ENCODE data around the gene NTN1. TPM values are rescaled to one million over a fixed set of nuclear protein-coding genes. Genes with fewer than 3 reads are reported as not detected.

NTN1 gene
- polyA plus RNA-seq, 3 donors = 0.03 to 0.04 TPM; not detected in 1

DNA sequence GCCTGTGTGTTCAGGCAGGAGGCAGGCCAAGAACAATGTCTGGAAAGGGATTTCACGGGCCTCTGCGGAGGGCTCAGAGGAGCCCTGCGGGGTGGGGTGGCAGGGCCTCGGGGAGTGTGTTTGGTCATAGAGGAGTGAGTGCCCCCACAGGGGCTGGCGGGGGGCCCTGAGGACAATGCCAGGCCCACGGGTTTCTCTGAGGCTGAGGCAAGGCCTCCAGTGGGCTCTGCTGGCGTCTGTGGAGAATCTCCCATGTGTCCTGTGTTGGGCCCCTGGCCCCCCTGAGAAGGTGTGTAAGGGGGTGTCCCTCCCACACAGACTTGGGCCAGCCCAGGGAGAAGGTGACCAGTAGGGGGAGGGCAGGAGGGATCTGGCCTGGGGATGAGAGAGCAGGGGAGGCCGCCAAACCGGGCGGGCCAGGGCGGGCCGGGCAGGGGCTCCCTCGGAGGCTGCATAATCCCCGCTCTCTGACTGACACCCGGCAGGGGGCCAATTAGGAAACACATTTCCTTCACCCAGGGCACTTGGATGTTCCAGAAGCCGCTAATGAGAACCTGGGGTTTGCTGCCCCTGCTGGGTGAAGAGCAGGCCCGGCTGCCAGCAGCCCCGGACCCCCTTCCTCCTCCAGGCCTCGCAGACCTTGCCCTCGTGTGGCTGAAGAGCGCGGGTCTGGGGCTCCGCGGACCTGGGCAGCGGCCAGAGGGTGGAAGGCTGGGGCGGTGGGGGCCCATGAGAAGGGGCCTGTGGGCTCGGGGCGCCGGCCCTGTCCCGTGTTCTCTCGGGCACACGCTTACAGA, 204.2 kb downstream of the NTN1 start:
- Histone ChIP-seq H3K79me2 (ENCODE audit: insufficient read depth, low read length) (no peaks in the 10 kb centered on the region), H3K4me2 (replicated peaks; ENCODE audit: extremely low read depth, low read length, poor library complexity, severe bottlenecking) (no peak overlapping the region), H3K4me1 (ENCODE audit: control insufficient read depth in 1 of 2, insufficient read depth in 2 of 2, low read length in 2 of 2) (no peaks in the 10 kb centered on the region), H3K36me3 (replicated peaks in 1 of 2; ENCODE audit: control insufficient read depth in 1 of 2, insufficient read depth in 2 of 2, low read length in 2 of 2) (no peaks in the 10 kb centered on the region), H4K20me1 (ENCODE audit: insufficient read depth, low read length) (no peaks in the 10 kb centered on the region), H3K9ac (ENCODE audit: insufficient read depth, low read length, poor library complexity, severe bottlenecking) (no peak overlapping the region), H3K9me3 (replicated peaks in 1 of 2; ENCODE audit: control insufficient read depth in 1 of 2, insufficient read depth in 1 of 2, low read length in 2 of 2) (no peaks in the 10 kb centered on the region), H3K27me3 (ENCODE audit: control insufficient read depth in 2 of 2, insufficient read depth in 2 of 2, low read length in 2 of 2) (no peaks in the 10 kb centered on the region), H2AFZ (ENCODE audit: insufficient read depth, low read depth, low read length, poor library complexity, severe bottlenecking) (no peak overlapping the region), H3K4me3 (replicated peaks in 1 of 3; ENCODE audit: low read depth in 2 of 3, low read length in 3 of 3) (no peak overlapping the region), H3K27ac (ENCODE audit: low read depth in 1 of 2, low read length in 2 of 2) (no peak overlapping the region)
- Mint-ChIP-seq H3K4me1 (no peaks in the 10 kb centered on the region), H3K9me3 (no peaks in the 10 kb centered on the region), H3K27ac (no peak overlapping the region), H3K36me3 (no peaks in the 10 kb centered on the region), H3K27me3 (ENCODE audit: low read depth in 3 of 3) (peaks cover 0 to 4% (median 0%) of the 10 kb centered on the region in 3 donors), H3K4me3 (no peak overlapping the region)
- intact Hi-C loops (cut with micrococcal nuclease) = no loop called here
- no peak for DNase-seq
- TF ChIP-seq, protein P1, sequence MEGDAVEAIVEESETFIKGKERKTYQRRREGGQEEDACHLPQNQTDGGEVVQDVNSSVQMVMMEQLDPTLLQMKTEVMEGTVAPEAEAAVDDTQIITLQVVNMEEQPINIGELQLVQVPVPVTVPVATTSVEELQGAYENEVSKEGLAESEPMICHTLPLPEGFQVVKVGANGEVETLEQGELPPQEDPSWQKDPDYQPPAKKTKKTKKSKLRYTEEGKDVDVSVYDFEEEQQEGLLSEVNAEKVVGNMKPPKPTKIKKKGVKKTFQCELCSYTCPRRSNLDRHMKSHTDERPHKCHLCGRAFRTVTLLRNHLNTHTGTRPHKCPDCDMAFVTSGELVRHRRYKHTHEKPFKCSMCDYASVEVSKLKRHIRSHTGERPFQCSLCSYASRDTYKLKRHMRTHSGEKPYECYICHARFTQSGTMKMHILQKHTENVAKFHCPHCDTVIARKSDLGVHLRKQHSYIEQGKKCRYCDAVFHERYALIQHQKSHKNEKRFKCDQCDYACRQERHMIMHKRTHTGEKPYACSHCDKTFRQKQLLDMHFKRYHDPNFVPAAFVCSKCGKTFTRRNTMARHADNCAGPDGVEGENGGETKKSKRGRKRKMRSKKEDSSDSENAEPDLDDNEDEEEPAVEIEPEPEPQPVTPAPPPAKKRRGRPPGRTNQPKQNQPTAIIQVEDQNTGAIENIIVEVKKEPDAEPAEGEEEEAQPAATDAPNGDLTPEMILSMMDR (IDR thresholded peaks at IDR 0.05) = no peak
- 84% methylated on average over 14 of the region's 32 CpGs for WGBS (ENCODE audit: insufficient coverage)

DNA sequence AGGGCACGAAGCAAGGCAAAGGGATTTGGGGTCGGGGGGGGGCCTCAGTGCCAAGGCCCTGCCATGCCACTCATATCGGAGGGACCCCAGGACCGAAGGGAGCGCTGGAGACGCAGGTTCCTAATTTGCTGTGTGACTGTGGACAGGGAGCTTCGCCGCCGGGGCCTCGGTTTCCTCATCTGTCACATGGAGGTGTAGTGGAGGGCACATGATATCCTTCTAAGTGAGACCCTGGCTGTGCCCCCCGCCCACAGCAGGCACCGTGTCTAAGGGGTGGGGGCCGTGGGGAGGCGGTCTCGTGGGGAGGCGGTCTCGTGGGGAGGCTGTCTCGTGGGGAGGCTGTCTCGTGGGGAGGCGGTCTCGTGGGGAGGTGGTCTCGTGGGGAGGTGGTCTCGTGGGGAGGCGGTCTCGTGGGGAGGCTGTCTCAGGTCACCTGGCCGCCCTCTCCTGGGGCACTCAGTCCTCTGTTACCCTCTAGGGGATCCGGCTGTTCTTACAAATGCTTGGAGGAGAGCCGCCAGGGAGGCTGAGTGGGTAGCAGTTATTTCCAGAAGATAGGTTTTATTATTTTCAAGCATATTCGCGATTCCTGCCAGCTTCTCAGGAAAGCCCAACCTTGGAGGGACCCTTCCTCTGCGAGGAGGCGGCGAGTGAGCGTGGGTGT, 205.0 kb downstream of the NTN1 start:
- Histone ChIP-seq H3K4me2 (replicated peaks; ENCODE audit: extremely low read depth, low read length, poor library complexity, severe bottlenecking) (no peak overlapping the region), H3K36me3 (replicated peaks in 1 of 2; ENCODE audit: control insufficient read depth in 1 of 2, insufficient read depth in 2 of 2, low read length in 2 of 2) (no peaks in the 10 kb centered on the region), H3K79me2 (ENCODE audit: insufficient read depth, low read length) (no peaks in the 10 kb centered on the region), H3K4me1 (ENCODE audit: control insufficient read depth in 1 of 2, insufficient read depth in 2 of 2, low read length in 2 of 2) (no peaks in the 10 kb centered on the region), H3K27ac (ENCODE audit: low read depth in 1 of 2, low read length in 2 of 2) (no peak overlapping the region), H3K4me3 (replicated peaks in 1 of 3; ENCODE audit: low read depth in 2 of 3, low read length in 3 of 3) (no peak overlapping the region), H3K9ac (ENCODE audit: insufficient read depth, low read length, poor library complexity, severe bottlenecking) (no peak overlapping the region), H3K9me3 (replicated peaks in 1 of 2; ENCODE audit: control insufficient read depth in 1 of 2, insufficient read depth in 1 of 2, low read length in 2 of 2) (no peaks in the 10 kb centered on the region), H2AFZ (ENCODE audit: insufficient read depth, low read depth, low read length, poor library complexity, severe bottlenecking) (no peak overlapping the region), H4K20me1 (ENCODE audit: insufficient read depth, low read length) (no peaks in the 10 kb centered on the region), H3K27me3 (ENCODE audit: control insufficient read depth in 2 of 2, insufficient read depth in 2 of 2, low read length in 2 of 2) (no peaks in the 10 kb centered on the region)
- intact Hi-C loops (cut with micrococcal nuclease) = no loop called here
- H3K9me3 Mint-ChIP-seq = no peaks in the 10 kb centered on the region
- no peak overlapping the region for H3K4me3 Mint-ChIP-seq
- no peaks in the 10 kb centered on the region for H3K36me3 Mint-ChIP-seq
- no peak for DNase-seq
- H3K4me1 Mint-ChIP-seq = no peaks in the 10 kb centered on the region
- WGBS (ENCODE audit: insufficient coverage) = 86% methylated on average over 21 of the region's 34 CpGs
- no peak overlapping the region for H3K27ac Mint-ChIP-seq
- TF ChIP-seq, protein P1 (IDR thresholded peaks at IDR 0.05) = no peak
- H3K27me3 Mint-ChIP-seq (ENCODE audit: low read depth in 3 of 3) = peaks cover 0 to 4% (median under 1%) of the 10 kb centered on the region in 3 donors
